GM19452 (cell line): Measurements from ENCODE around the gene NFKB2.

Experiments used
- ATAC-seq: cut with Tn5 transposase; IDR thresholded peaks from one replicate; pipeline ENCODE4 v1.9.1; 2021; ENCODE audit not compliant: unreplicated experiment

Gene NFKB2

DNA sequence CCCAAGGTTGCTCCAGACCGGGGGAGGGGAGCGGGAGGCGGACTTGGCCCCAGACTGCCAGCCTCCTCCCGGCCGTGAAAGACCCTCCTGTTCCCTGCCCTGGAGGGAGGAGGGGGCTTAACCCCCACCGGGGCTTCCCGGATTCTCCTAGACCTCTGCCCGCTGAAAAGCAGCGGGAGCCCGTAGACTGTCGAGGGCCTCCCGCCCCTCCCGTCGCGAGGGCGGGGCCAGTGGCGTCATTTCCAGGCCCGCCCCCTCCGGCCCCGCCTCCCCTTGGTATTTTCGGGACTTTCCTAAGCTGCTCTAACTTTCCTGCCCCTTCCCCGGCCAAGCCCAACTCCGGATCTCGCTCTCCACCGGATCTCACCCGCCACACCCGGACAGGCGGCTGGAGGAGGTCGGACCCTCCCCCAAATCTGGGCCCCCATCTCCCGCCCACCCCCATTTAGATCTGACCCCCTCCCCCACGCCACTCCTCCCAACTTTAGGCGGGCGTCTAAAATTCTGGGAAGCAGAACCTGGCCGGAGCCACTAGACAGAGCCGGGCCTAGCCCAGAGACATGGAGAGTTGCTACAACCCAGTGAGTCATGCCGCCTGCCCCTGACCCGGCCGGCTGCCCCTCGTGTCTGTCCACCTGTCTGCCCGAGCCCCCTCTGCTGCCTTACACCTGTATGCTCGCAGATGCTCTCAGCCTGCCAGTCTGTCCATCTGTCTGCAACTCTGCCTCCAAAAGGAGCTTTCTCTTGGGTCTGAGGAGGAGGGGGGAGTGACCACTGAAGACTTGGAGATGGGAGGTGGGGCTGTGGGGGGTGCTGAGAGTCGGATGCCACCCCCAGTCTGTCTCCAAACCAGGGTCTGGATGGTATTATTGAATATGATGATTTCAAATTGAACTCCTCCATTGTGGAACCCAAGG is at the start of gene NFKB2:
Gene NFKB2, plus strand, starts transcription at position 306 of the 917 bp plus-strand sequence. Its CDS starts 255 bp downstream, at position 561.
- ATAC-seq = peak; percentile 27

- ATAC-seq = no peak
Observed at GRCh38 chr10:102347236-102347828, 48.2 kb upstream of the NFKB2 start.

DNA sequence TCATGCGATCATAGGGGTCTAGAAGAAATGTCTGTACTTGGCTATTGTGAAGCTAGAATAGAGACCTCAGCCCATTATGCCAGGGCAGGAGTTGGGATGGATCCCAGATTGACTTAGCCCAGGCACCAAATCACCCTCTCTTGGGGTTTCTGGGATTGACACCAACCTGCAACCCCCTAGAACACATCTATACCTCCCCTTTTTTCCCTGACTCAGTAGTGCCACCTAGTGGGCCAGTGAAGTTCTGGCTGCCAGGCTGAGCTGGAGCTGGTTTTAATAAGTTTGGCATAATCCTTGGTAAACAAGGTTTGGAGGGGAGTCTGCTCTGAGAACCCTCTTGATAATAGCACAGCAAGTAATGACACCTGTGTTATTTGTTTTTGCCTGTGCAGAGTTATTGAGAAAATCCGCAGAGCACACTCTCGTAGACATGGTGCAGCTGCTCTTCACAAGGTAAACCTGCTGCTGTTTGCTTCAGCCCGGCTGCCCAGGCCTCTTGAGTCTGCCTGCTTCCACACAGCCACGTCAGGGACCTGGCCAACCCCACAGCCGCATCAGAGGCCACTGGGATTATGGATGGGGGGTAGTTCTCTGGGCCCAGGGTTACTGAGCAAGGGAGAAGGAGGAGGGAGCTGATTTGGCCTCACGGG is 43.3 kb upstream of the NFKB2 start:
- ATAC-seq = no peak

GRCh38 chr10:102354451-102354850 is 41.1 kb upstream of the NFKB2 start:
- no peak for ATAC-seq

DNA sequence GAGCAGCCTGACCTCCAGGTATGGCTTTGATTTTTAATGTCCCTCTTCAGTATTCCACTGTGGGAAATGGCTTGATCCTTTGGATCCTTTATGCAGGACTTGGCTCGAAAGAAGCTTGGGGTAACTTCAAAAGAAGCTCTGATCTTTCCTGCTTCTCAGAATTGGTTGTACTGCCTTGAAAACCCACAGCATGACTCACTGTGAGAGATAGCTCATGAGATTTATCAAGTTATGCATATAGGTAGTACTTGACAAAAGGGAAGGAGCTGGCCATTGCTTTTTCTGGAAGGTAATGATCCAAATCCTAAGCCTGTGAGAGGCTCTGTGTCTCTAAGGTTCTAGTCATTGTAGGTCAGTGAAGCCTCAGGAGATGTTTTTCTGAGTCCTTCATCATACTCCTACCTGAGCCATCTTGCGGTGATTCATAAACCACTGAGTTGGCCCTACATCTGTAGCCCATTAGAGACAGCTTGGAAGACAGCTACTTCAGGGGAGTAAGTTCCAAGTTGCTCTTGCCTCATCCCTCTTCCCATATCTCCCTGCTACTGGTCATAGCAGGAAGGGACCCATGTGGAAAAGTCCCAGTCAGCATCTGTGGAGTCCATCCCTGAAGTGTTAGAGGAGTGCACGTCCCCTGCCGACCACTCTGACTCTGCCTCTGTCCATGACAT is 36.7 kb upstream of the NFKB2 start:
- no peak for ATAC-seq

GRCh38 chr10:102367441-102367840 is 28.1 kb upstream of the NFKB2 start:
- ATAC-seq = no peak

DNA sequence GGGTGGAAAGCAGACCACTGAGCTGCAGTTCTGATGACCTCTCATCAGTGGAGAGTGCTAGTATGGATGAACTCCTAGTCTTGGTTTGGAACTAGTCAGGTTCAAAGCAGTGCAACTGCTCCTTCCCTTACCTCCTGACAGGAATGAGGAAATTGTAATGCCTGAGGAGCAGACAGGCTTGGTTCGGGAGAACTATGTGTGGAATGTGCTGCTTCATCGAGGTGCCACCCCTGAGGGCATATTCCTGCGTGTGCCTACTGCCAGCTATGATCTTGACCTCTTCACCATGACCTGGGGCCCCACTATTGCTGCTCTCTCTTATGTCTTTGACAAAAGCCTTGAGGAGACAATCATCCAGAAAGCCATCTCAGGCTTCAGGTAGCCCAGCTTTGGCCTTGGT is 27.4 kb upstream of the NFKB2 start:
- no peak for ATAC-seq

DNA sequence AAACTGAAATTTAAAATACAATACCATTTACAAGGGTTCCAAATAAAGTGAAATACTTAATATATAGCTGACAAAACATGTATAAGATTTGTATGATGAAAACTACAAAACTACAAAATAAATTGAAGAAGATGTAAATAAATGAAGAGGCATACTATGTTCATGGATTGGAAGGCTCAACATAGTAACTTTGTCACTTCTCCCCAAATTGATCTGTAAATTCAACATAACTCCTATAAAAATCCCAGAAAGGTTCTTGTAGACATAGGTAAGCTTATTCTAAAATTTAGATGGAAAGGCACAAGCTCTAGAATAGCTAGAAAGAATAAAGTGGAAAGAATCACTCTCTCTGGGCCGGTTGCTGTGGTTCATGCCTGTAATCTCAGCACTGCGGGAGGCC is 24.2 kb upstream of the NFKB2 start:
- ATAC-seq = no peak

DNA sequence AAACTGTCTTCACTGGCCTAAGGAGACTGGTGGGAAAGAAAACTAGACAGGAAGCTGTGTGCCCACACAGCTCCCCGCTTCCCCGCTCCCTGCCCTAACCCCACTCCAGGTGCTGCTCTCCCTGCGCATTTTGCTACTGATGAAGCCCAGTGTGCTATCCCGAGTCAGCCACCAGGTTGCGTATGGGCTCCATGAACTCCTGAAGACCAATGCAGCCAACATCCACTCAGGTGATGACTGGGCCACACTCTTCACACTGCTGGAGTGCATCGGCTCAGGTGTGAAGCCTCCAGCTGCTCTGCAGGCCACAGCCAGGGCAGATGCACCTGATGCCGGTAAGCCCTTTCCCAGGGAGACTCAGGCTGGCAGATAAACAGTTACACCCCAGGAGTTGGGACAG is 20.3 kb upstream of the NFKB2 start:
- ATAC-seq = no peak

DNA sequence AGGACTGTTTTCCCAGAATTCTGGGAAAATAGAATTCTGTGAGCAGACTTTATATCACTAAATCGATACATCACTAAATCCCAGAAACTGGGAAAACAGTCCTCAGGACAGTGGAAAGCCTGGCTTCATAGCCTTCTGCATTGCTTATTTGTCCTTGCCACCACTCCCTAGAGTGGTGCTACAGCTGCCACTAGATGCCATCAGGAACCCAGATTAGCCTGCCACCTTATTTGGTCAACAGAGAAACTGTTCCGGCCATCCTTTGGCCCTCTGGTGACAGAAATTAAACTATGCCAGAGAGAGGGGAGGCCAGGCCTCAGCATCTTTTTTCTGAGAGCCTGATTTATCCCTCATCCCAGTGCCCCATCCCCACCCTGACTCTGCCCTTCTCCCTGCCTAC is 19.6 kb upstream of the NFKB2 start:
- ATAC-seq = no peak

GRCh38 chr10:102376901-102377300 is 18.6 kb upstream of the NFKB2 start:
- no peak for ATAC-seq

- no peak for ATAC-seq
Observed at GRCh38 chr10:102379383-102379782, 16.1 kb upstream of the NFKB2 start.

DNA sequence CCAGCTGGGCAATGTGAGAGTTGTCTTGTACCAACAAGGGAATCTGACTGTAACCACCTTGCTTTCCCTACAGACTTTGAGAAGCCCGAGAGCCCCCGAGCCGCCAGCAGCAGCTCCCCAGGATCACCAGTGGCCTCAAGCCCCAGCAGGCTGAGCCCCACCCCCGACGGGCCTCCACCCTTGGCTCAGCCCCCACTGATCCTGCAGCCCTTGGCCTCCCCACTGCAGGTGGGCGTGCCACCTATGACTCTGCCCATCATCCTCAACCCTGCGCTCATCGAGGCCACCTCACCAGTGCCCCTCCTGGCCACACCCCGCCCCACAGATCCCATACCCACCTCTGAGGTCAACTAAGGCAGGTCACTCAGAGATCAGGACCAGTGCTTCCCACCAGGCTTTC is 13.5 kb upstream of the NFKB2 start:
- ATAC-seq = no peak

DNA sequence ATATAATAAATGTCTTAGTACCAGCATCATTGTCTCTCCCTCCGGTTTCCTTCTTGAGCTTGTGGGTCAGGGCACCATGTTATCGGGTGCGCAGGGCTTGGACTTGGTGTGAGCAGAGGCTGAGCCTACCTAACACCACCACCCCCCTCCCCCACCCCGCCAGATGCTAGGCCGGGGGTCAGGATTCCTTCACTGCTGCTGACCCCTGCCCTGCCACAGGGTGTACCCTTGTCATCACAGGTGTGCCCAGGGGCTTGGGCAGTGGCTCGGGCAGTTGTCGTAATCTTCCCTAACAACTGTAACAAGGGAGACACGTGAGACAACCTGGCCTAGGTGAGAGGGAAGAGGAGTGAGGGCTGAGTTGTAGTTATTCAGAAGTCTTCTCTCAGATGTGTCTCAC is 12.6 kb upstream of the NFKB2 start:
- ATAC-seq = no peak

GRCh38 chr10:102384053-102384452 is 11.5 kb upstream of the NFKB2 start:
- no peak for ATAC-seq

- no peak for ATAC-seq
Observed at GRCh38 chr10:102384606-102385429, 10.7 kb upstream of the NFKB2 start.

- no peak for ATAC-seq
Observed at GRCh38 chr10:102389894-102390293, 5.6 kb upstream of the NFKB2 start.

GRCh38 chr10:102392306-102392705 is 3.2 kb upstream of the NFKB2 start:
- no peak for ATAC-seq

GRCh38 chr10:102393411-102394078 is 2.0 kb upstream of the NFKB2 start:
- ATAC-seq = no peak
